Activated B cell treated with CpG ODN at 0.5 μM for 24 hours (primary cell): ENCODE measurements around the gene TRPM6. TPM values are rescaled to one million over a fixed set of nuclear protein-coding genes. Genes with fewer than 3 reads are reported as not detected.

ENCODE experiments used
- ATAC-seq: fragments of 200-7000 bp; cut with Tn5 transposase; one replicate; pipeline ENCODE4 v1.10.0; 2021; ENCODE audit warnings: low read depth, mild to moderate bottlenecking, moderate library complexity
- CTCF ChIA-PET: fragments of 350-600 bp; sonication (Branson Sonifier 250); formaldehyde crosslinking; loops from one replicate; lab custom pipeline; 2021; ENCODE audit warnings: antibody characterized with exemption; lab: Charles Lee
- POLR2A ChIA-PET: fragments of 350-600 bp; sonication (Branson Sonifier 250); formaldehyde crosslinking; loops from one replicate; lab custom pipeline; 2021; ENCODE audit warnings: antibody characterized with exemption; lab: Charles Lee
- DNase-seq: peaks from one replicate; pipeline ENCODE4 v3.0.0; 2022
- H3K27ac Mint-ChIP-seq: one replicate; pipeline ENCODE4 v1.8.0; 2020; ENCODE audit warnings: mixed read lengths
- H3K27me3 Mint-ChIP-seq: one replicate; pipeline ENCODE4 v1.8.0; 2021; ENCODE audit warnings: mixed read lengths
- H3K36me3 Mint-ChIP-seq: one replicate; pipeline ENCODE4 v1.8.0; 2021; ENCODE audit warnings: low read depth, mixed read lengths
- H3K4me1 Mint-ChIP-seq: one replicate; pipeline ENCODE4 v1.8.0; 2021; ENCODE audit warnings: mixed read lengths
- H3K4me3 Mint-ChIP-seq: one replicate; pipeline ENCODE4 v1.8.0; 2020; ENCODE audit warnings: mild to moderate bottlenecking, mixed read lengths
- H3K9me3 Mint-ChIP-seq: one replicate; pipeline ENCODE4 v1.8.0; 2020; ENCODE audit warnings: mixed read lengths
- intact Hi-C: fragments of 100-400 bp; cut with micrococcal nuclease; formaldehyde crosslinking; loops from one replicate; pipeline ENCODE4 v1.15.1; 2024
- total RNA-seq: library from RNA; stranded (reverse); gene quantifications from 2 replicates; pipeline ENCODE4 v1.2.3, GENCODE V29; 2022
- TF ChIP-seq, protein P1 (sequence below): fragments of 200-600 bp; IDR thresholded peaks from one replicate; pipeline ENCODE4 v1.8.0; 2022; ENCODE audit warnings: antibody characterized with exemption, mild to moderate bottlenecking

TRPM6 gene
- total RNA-seq, 1 donor from 2014 or later: not detected

DNA sequence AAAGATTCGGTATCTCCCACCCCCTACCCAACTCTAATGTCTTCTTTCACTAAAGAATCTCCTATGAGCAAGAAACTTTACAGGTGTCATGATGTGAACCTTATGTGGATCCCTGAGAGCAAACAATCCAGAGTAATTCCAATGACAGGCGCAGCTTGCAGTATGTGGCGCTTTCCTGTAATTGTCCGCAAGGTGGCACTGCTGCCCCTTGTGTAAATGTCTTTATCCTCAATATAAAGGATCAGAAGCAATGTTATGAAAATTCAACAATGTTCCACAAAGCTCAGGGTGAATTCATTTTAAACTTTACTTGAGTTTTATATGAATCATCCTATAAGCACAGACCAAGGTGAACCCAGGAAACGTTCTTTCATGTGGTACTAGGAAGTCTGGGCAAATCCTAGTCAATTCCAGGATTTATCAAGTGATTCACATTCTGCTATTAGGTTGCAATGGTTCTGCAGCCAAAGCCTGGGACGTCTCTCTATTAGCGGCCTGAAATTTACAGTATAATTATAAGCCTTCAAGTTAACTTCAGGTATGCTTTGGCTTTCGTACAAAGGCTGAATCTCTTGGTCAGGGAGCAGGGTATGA, 113.7 kb downstream of the TRPM6 start:
- Mint-ChIP-seq H3K27me3 (peaks cover 12% of the 10 kb centered on the region), H3K4me1 (no peaks in the 10 kb centered on the region), H3K36me3 (no peaks in the 10 kb centered on the region), H3K4me3 (no peak overlapping the region), H3K27ac (no peak overlapping the region), H3K9me3 (no peaks in the 10 kb centered on the region)
- ATAC-seq (peak; percentile 57), DNase-seq (peak; percentile 38)
- POLR2A ChIA-PET: interaction anchor here (1.1 kb wide), 1 partner anchor 178 kb away, joined by 3 read pairs; no protein-coding TSS in a partner anchor
- CTCF ChIA-PET: interaction anchor here (0.6 to 9.4 kb wide), 28 partner anchors 9 to 464 kb away, joined by 3 to 178 read pairs (median 4); partner anchors contain the start of genes C9orf40, NMRK1 and OSTF1
- TF ChIP-seq, protein P1, sequence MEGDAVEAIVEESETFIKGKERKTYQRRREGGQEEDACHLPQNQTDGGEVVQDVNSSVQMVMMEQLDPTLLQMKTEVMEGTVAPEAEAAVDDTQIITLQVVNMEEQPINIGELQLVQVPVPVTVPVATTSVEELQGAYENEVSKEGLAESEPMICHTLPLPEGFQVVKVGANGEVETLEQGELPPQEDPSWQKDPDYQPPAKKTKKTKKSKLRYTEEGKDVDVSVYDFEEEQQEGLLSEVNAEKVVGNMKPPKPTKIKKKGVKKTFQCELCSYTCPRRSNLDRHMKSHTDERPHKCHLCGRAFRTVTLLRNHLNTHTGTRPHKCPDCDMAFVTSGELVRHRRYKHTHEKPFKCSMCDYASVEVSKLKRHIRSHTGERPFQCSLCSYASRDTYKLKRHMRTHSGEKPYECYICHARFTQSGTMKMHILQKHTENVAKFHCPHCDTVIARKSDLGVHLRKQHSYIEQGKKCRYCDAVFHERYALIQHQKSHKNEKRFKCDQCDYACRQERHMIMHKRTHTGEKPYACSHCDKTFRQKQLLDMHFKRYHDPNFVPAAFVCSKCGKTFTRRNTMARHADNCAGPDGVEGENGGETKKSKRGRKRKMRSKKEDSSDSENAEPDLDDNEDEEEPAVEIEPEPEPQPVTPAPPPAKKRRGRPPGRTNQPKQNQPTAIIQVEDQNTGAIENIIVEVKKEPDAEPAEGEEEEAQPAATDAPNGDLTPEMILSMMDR: peak; percentile 32
- intact Hi-C loops: loop anchor here (1.0 to 2.0 kb wide), 5 partner anchors 303 to 1093 kb away; no protein-coding TSS in a partner anchor

DNA sequence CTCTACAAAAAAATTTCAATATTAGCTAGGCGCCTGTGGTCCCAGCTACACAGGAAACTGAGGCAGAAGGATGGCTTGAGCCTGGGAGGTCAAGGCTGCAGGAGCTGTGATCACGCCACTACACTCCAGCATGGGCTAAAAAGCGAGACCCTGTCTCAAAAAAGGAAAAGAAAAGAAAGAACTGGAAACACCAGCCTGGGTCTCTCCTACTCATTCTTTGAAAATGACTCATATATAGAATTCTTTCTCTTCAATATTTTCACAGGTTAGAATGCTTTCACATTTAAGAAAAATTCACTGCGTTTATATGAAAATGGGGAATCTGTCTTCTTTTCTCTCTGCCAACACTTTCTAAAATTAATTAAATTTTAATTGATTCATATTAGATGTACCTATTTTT, 115.6 kb downstream of the TRPM6 start:
- peaks cover 19% of the 10 kb centered on the region for H3K27me3 Mint-ChIP-seq
- no peak overlapping the region for H3K27ac Mint-ChIP-seq
- H3K4me1 Mint-ChIP-seq: no peaks in the 10 kb centered on the region
- ATAC-seq (no peak), DNase-seq (no peak)
- POLR2A ChIA-PET: no interaction called here
- CTCF ChIA-PET: interaction anchor here (1.0 to 9.4 kb wide), 7 partner anchors 209 to 316 kb away, joined by 3 to 178 read pairs (median 8); partner anchors contain the start of genes NMRK1 and OSTF1
- intact Hi-C loops: no loop called here
- H3K36me3 Mint-ChIP-seq: no peaks in the 10 kb centered on the region
- H3K4me3 Mint-ChIP-seq: no peak overlapping the region
- no peaks in the 10 kb centered on the region for H3K9me3 Mint-ChIP-seq
- TF ChIP-seq, protein P1: no peak

DNA sequence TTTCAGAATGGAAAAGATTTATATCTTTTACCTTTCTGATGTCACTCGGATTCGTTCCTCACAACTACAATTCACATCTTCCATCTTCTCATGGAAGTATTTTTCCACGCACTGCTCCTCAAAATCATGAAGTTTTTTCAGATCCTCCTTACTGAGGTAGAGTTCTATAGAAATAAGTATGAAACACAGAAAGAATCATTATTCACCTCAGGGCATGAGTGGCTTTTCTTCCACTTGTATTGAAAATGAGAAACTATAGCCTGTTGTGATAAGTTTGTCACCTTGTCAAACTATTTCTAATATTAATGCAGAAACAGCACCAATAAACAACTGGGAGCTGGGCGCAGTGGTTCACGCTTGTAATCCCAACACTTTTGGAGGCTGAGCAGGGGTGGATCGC, 116.0 kb downstream of the TRPM6 start:
- DNase-seq (no peak), ATAC-seq (no peak)
- H3K36me3 Mint-ChIP-seq: no peaks in the 10 kb centered on the region
- H3K4me1 Mint-ChIP-seq: no peaks in the 10 kb centered on the region
- TF ChIP-seq, protein P1: no peak
- no peak overlapping the region for H3K27ac Mint-ChIP-seq
- H3K4me3 Mint-ChIP-seq: no peak overlapping the region
- ChIA-PET POLR2A (no interaction called here), CTCF (interaction anchor here (1.0 to 9.4 kb wide), 4 partner anchors 209 to 304 kb away, joined by 3 to 178 read pairs (median 50); no protein-coding TSS in a partner anchor)
- no peaks in the 10 kb centered on the region for H3K9me3 Mint-ChIP-seq
- H3K27me3 Mint-ChIP-seq: peaks cover 19% of the 10 kb centered on the region
- intact Hi-C loops: no loop called here

DNA sequence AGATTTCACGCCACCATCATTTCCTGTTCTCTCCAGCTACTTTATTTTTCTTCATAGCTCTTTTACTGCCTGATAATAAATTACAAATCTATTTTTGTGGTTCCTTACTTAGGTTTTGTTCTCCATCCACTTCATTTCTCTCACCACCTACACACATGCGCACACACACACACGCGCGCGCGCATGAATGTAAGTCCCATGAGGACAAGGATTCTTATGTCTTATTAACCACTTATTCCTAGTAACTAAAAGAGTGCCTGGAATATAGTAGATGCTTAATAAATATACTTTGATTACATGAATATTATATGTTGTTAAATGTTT, 116.5 kb downstream of the TRPM6 start:
- no peaks in the 10 kb centered on the region for H3K36me3 Mint-ChIP-seq
- peaks cover 19% of the 10 kb centered on the region for H3K27me3 Mint-ChIP-seq
- H3K4me1 Mint-ChIP-seq: no peaks in the 10 kb centered on the region
- no peak overlapping the region for H3K27ac Mint-ChIP-seq
- no peak overlapping the region for H3K4me3 Mint-ChIP-seq
- CTCF ChIA-PET: interaction anchor here (9.0 to 9.4 kb wide), 2 partner anchors 229 to 305 kb away, joined by 97 to 178 read pairs; no protein-coding TSS in a partner anchor
- no peak for DNase-seq
- TF ChIP-seq, protein P1: no peak
- H3K9me3 Mint-ChIP-seq: no peaks in the 10 kb centered on the region
- intact Hi-C loops: no loop called here
- POLR2A ChIA-PET: no interaction called here
- no peak for ATAC-seq

DNA sequence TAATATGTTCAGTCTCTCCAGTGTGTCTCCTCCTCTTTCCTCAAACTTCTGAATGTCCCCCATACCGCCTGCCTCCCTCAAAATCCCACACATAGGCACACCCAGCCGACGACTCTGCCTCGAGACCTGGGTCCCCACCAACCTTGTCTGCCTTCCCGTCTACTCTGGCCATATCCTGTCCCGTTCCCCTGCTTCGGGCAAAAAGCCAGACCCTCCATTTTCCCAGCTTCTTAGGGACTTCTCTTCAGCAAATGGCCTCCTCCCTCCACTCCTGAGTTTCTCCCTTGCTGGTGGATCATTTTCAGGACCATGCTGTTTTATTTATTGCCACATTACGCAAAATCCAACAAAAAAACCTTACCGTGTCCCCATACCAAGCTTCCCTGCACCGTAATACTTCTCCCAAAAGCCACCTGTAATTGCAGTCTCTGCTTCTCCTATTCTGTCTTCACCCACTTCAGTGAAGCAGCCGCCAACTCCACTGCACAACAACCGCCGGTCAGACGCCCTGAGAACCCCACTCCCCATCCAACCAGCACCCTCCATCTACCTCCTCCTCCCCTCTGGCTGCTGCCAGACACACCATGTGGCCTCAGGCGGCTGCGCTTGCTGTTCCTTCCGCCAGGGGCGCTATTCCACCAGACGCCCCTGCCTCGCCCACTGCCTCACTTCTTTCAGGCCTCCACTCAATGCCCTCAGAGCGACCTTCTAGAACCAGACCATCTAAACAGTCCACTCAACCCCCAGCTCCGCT, 117.0 kb downstream of the TRPM6 start:
- intact Hi-C loops: no loop called here
- H3K36me3 Mint-ChIP-seq: no peaks in the 10 kb centered on the region
- DNase-seq (peak; percentile 21), ATAC-seq (peak; percentile 69)
- TF ChIP-seq, protein P1: no peak
- no peaks in the 10 kb centered on the region for H3K9me3 Mint-ChIP-seq
- H3K27me3 Mint-ChIP-seq: peaks cover 19% of the 10 kb centered on the region
- CTCF ChIA-PET: interaction anchor here (9.0 to 9.4 kb wide), 2 partner anchors 229 to 305 kb away, joined by 97 to 178 read pairs; no protein-coding TSS in a partner anchor
- H3K27ac Mint-ChIP-seq: no peak overlapping the region
- no peaks in the 10 kb centered on the region for H3K4me1 Mint-ChIP-seq
- POLR2A ChIA-PET: no interaction called here
- H3K4me3 Mint-ChIP-seq: no peak overlapping the region
